SU-DHL-6 (cell line): Measurements from ENCODE around the gene PLXNA2.

Experiments used
- H2AFZ ChIP-seq: fragments of 200-600 bp; sonication (generic); 2 replicates; pipeline ENCODE4 v1.6.1; 2014; ENCODE audit warnings: low read depth, mild to moderate bottlenecking, moderate library complexity, mixed read lengths, antibody characterized with exemption, low read length; ENCODE audit not compliant: severe bottlenecking
- H3F3A ChIP-seq: fragments of 200-600 bp; shearing (Covaris generic); 2 replicates; pipeline ENCODE4 v1.6.0; 2016; ENCODE audit warnings: antibody characterized with exemption, mild to moderate bottlenecking; ENCODE audit not compliant: insufficient read depth
- H3K27ac ChIP-seq: fragments of 200-600 bp; sonication (generic); 2 replicates; pipeline ENCODE4 v1.5.1; 2016; ENCODE audit warnings: low read depth, mild to moderate bottlenecking, low read length, moderate library complexity, mixed read lengths
- H3K27me3 ChIP-seq: fragments of 200-600 bp; sonication (generic), shearing (Covaris generic); 2 replicates; pipeline ENCODE4 v1.6.0; 2014; ENCODE audit warnings: mild to moderate bottlenecking, low read length
- H3K36me3 ChIP-seq: fragments of 200-600 bp; sonication (generic); 2 replicates; pipeline ENCODE4 v1.6.1; 2014; ENCODE audit warnings: mild to moderate bottlenecking, low read length, mixed read lengths
- H3K4me2 ChIP-seq: fragments of 300-600, 200-600 bp; shearing (Covaris generic), sonication (generic); 2 replicates; pipeline ENCODE4 v1.6.0; 2014; ENCODE audit warnings: low read length, low read depth, mild to moderate bottlenecking; ENCODE audit not compliant: poor library complexity, severe bottlenecking
- H3K4me3 ChIP-seq: fragments of 200-600 bp; sonication (generic); 2 replicates; pipeline ENCODE4 v1.5.1; 2014; ENCODE audit warnings: antibody characterized with exemption, low read length, mild to moderate bottlenecking, mixed read lengths; ENCODE audit not compliant: insufficient read depth, poor library complexity, severe bottlenecking
- H3K79me2 ChIP-seq: fragments of 200-600 bp; sonication (generic); 2 replicates; pipeline ENCODE4 v1.6.1; 2014; ENCODE audit warnings: mild to moderate bottlenecking, low read length, moderate library complexity; ENCODE audit not compliant: insufficient read depth
- H3K9ac ChIP-seq: fragments of 200-600 bp; sonication (generic); 2 replicates; pipeline ENCODE4 v1.7.0; 2014; ENCODE audit warnings: mild to moderate bottlenecking, low read length
- H3K9me2 ChIP-seq: fragments of 200-600 bp; sonication (generic); replicated peaks from 2 replicates; pipeline ENCODE4 v1.6.1; 2014; ENCODE audit warnings: low read length; ENCODE audit not compliant: insufficient read depth
- H3K9me3 ChIP-seq: fragments of 200-600 bp; sonication (generic); 2 replicates; pipeline ENCODE4 v1.6.1; 2014; ENCODE audit warnings: low read length, mixed read lengths; ENCODE audit not compliant: insufficient read depth
- H4K20me1 ChIP-seq: fragments of 200-600 bp; sonication (generic); 2 replicates; pipeline ENCODE4 v1.6.1; 2014; ENCODE audit warnings: low read depth, mild to moderate bottlenecking, antibody characterized with exemption, low read length, moderate library complexity, mixed read lengths
- CTCF ChIP-seq: fragments of 200-600 bp; sonication (generic); IDR thresholded peaks from one replicate; pipeline ENCODE4 v1.5.1; 2017; ENCODE audit warnings: antibody characterized with exemption, mild to moderate bottlenecking, low read length, moderate library complexity; ENCODE audit not compliant: insufficient read depth, poor library complexity, severe bottlenecking
- EZH2phosphoT487 ChIP-seq: fragments of 200-600 bp; sonication (generic), shearing (Covaris generic); conservative IDR thresholded peaks from 2 replicates; pipeline ENCODE4 v1.6.1; 2018; ENCODE audit warnings: mild to moderate bottlenecking, antibody characterized with exemption, low read length, moderate library complexity, mixed read lengths

Gene PLXNA2

GRCh38 chr1:208225954-208226937, 17.9 kb downstream of the PLXNA2 start:
- H3K27me3 ChIP-seq: no peaks in the 10 kb centered on the region; the same call in 1 of the 2 replicates
- H3K9me3 ChIP-seq: no peaks in the 10 kb centered on the region
- no peaks in the 10 kb centered on the region for H3K9me2 ChIP-seq
- no peak overlapping the region for H2AFZ ChIP-seq
- H3K79me2 ChIP-seq: no peaks in the 10 kb centered on the region
- no peak overlapping the region for H3K9ac ChIP-seq
- no peaks in the 10 kb centered on the region for H3F3A ChIP-seq
- no peaks in the 10 kb centered on the region for H4K20me1 ChIP-seq
- no peak overlapping the region for H3K4me3 ChIP-seq
- H3K4me2 ChIP-seq: no peak overlapping the region
- no peak overlapping the region for H3K27ac ChIP-seq
- no peaks in the 10 kb centered on the region for H3K36me3 ChIP-seq
- TF ChIP-seq CTCF: no peak
- no peak for TF ChIP-seq EZH2phosphoT487

GRCh38 chr1:208224192-208224713, 19.9 kb downstream of the PLXNA2 start:
- TF ChIP-seq EZH2phosphoT487 (no peak), CTCF (no peak)
- Histone ChIP-seq H3K79me2 (no peaks in the 10 kb centered on the region), H3K4me2 (no peak overlapping the region), H3K36me3 (no peaks in the 10 kb centered on the region), H3K27me3 (no peaks in the 10 kb centered on the region; the same call in 1 of the 2 replicates), H2AFZ (no peak overlapping the region), H3F3A (no peaks in the 10 kb centered on the region), H3K27ac (no peak overlapping the region), H3K9me2 (no peaks in the 10 kb centered on the region), H3K9me3 (no peaks in the 10 kb centered on the region), H3K9ac (no peak overlapping the region), H4K20me1 (no peaks in the 10 kb centered on the region), H3K4me3 (no peak overlapping the region)

- Histone ChIP-seq H3K4me3 (no peak overlapping the region), H4K20me1 (no peaks in the 10 kb centered on the region), H3K9me2 (no peaks in the 10 kb centered on the region), H3K79me2 (no peaks in the 10 kb centered on the region), H3K27me3 (no peaks in the 10 kb centered on the region; the same call in 1 of the 2 replicates), H3K4me2 (no peak overlapping the region), H2AFZ (no peak overlapping the region), H3K27ac (no peak overlapping the region), H3K36me3 (no peaks in the 10 kb centered on the region), H3K9me3 (no peaks in the 10 kb centered on the region), H3K9ac (no peak overlapping the region), H3F3A (no peaks in the 10 kb centered on the region)
- no peak for TF ChIP-seq EZH2phosphoT487
- TF ChIP-seq CTCF: no peak
Measured at GRCh38 chr1:208223136-208223535, 21.0 kb downstream of the PLXNA2 start.
